Cardiac muscle cell (in vitro differentiated cells and primary cell): ENCODE results near the gene ARHGEF2. TPM values are rescaled to one million over a fixed set of nuclear protein-coding genes. Genes with fewer than 3 reads are reported as not detected.

Experiments
- DNase-seq, 2 donors: peaks; one replicate each; pipeline versions ENCODE4 v3.0.0 to v3.0.0-alpha.2; 2010 to 2017; ENCODE audit warnings: low read depth in 1 of 2, low spot score in 1 of 2
- H3K27ac ChIP-seq: fragments of 200-600 bp; sonication (generic); 2 replicates; pipeline ENCODE4 v1.5.1; 2016
- H3K27me3 ChIP-seq: fragments of 200-600 bp; sonication (generic); 2 replicates; pipeline ENCODE4 v1.6.0; 2016; ENCODE audit warnings: control low read depth
- H3K36me3 ChIP-seq: fragments of 200-600 bp; sonication (generic); 2 replicates; pipeline ENCODE4 v1.5.1; 2016; ENCODE audit warnings: control low read depth
- H3K4me1 ChIP-seq: fragments of 200-600 bp; sonication (generic); 2 replicates; pipeline ENCODE4 v1.8.1; 2017; ENCODE audit warnings: low read depth, mild to moderate bottlenecking, mixed run types
- H3K4me3 ChIP-seq: fragments of 200-600 bp; sonication (generic); 2 replicates; pipeline ENCODE4 v1.5.1; 2016; ENCODE audit warnings: mild to moderate bottlenecking
- H3K9me3 ChIP-seq: fragments of 200-600 bp; sonication (generic); 2 replicates; pipeline ENCODE4 v1.5.1; 2017; ENCODE audit warnings: low read depth, mild to moderate bottlenecking, control low read depth
- CTCF ChIP-seq: IDR thresholded peaks from 2 replicates; pipeline ENCODE4 v1.5.1; 2012; ENCODE audit warnings: low read depth, mild to moderate bottlenecking, low read length
- polyA plus RNA-seq: library from polyadenylated mRNA; unstranded; fragments of >200 nt; fragmentation: Nextera tagmentation; extraction: Ambion mirVana; gene quantifications from 2 replicates; pipeline ENCODE4 v1.2.1, GENCODE V29; 2016
- total RNA-seq: library from RNA; depleted of rRNA; stranded (reverse); fragments of >200 nt; gene quantifications from 2 replicates; pipeline ENCODE4 v1.2.3, GENCODE V29; 2016

ARHGEF2 gene
- total and polyA plus RNA-seq, 2 experiments from 2014 or later, result 38.6 to 126 TPM

- H3K4me1 ChIP-seq, result no peaks in the 10 kb centered on the region
- H3K4me3 ChIP-seq, result peak within 1 kb of the TSS; percentile 91
- no peaks in the 10 kb centered on the region for H3K27me3 ChIP-seq
- no peak for TF ChIP-seq CTCF
- H3K36me3 ChIP-seq, result peaks cover 37% of the 10 kb centered on the region
- no peaks in the 10 kb centered on the region for H3K9me3 ChIP-seq
- peak within 1 kb of the TSS; percentile 85 for H3K27ac ChIP-seq
- peak; percentile 81 to 90 for DNase-seq
These were observed 66.9 kb downstream of the ARHGEF2 start, which contains the start of gene RIT1 for GRCh38 chr1:155911156-155912055. TSS of gene RIT1 (minus strand) at chr1:155911349. CDS start at chr1:155910761, 588 bp downstream.

GRCh38 chr1:155910621-155911121 lies 67.7 kb downstream of the ARHGEF2 start:
- Histone ChIP-seq H3K36me3 (peaks cover 33% of the 10 kb centered on the region), H3K27me3 (no peaks in the 10 kb centered on the region), H3K27ac (peak overlapping the region; percentile 85), H3K9me3 (no peaks in the 10 kb centered on the region), H3K4me1 (no peaks in the 10 kb centered on the region), H3K4me3 (peak overlapping the region; percentile 91)
- DNase-seq, result peak; percentile 26 to 37
- peak; percentile 14 for TF ChIP-seq CTCF

- Histone ChIP-seq H3K4me3 (peak overlapping the region; percentile 91), H3K4me1 (no peaks in the 10 kb centered on the region), H3K36me3 (peaks cover 35% of the 10 kb centered on the region), H3K9me3 (no peaks in the 10 kb centered on the region), H3K27me3 (no peaks in the 10 kb centered on the region), H3K27ac (peak overlapping the region; percentile 85)
- TF ChIP-seq CTCF, result no peak
- peak in 1 of 2 donors; percentile 41 for DNase-seq
These were observed 68.5 kb downstream of the ARHGEF2 start for GRCh38 chr1:155909894-155910293.

GRCh38 chr1:155904261-155904660 lies 74.1 kb downstream of the ARHGEF2 start:
- no peak overlapping the region for H3K27ac ChIP-seq
- no peak for TF ChIP-seq CTCF
- peaks cover 55% of the 10 kb centered on the region for H3K36me3 ChIP-seq
- DNase-seq, result no peak
- H3K4me1 ChIP-seq, result no peaks in the 10 kb centered on the region
- no peaks in the 10 kb centered on the region for H3K9me3 ChIP-seq
- no peaks in the 10 kb centered on the region for H3K27me3 ChIP-seq
- no peak overlapping the region for H3K4me3 ChIP-seq

- no peak for TF ChIP-seq CTCF
- Histone ChIP-seq H3K36me3 (peaks cover 59% of the 10 kb centered on the region), H3K4me3 (no peak overlapping the region), H3K9me3 (no peaks in the 10 kb centered on the region), H3K4me1 (no peaks in the 10 kb centered on the region), H3K27ac (no peak overlapping the region), H3K27me3 (no peaks in the 10 kb centered on the region)
- no peak for DNase-seq
These were observed 78.2 kb downstream of the ARHGEF2 start for GRCh38 chr1:155900161-155900560.
